HEK293 (cell line): Measurements from ENCODE around the gene ZC3H18.

Experiments
- CTCF ChIA-PET: fragments of 350-600 bp; formaldehyde crosslinking; extraction: SDS; loops from one replicate; lab custom pipeline; 2021; ENCODE audit warnings: antibody characterized with exemption; lab: Yijun Ruan, JAX
- POLR2A ChIA-PET: fragments of 300-600 bp; formaldehyde crosslinking; extraction: SDS; loops from one replicate; lab custom pipeline; 2020; ENCODE audit warnings: antibody characterized with exemption, inconsistent platforms; lab: Yijun Ruan, JAX
- H3K27ac ChIP-seq: fragments of 200-500 bp; sonication (Bioruptor generic); 2 replicates; pipeline ENCODE4 v1.5.1; 2014; ENCODE audit warnings: low read depth, low read length, control low read depth, inconsistent platforms; ENCODE audit errors: extremely low read depth
- H3K36me3 ChIP-seq, 2 experiments: fragments of 200-500 bp in 1 of 2; sonication (Bioruptor generic) in 1 of 2; 1 replicate in 1 of 2; 2 replicates in 1 of 2; pipeline ENCODE4 v1.5.1; 2014 to 2017; ENCODE audit warnings: inconsistent platforms in 2 of 2, low read length in 2 of 2; ENCODE audit not compliant: control insufficient read depth in 2 of 2, insufficient read depth in 1 of 2
- H3K4me1 ChIP-seq: fragments of 200-500 bp; sonication (Bioruptor generic); 2 replicates; pipeline ENCODE4 v1.5.1; 2014; ENCODE audit warnings: mild to moderate bottlenecking, low read length, inconsistent platforms; ENCODE audit not compliant: control insufficient read depth, insufficient read depth
- H3K4me3 ChIP-seq: 2 replicates; pipeline ENCODE4 v1.5.1; 2011; ENCODE audit warnings: low read depth, mild to moderate bottlenecking, control low read depth, low read length, moderate library complexity
- H3K9me3 ChIP-seq: fragments of 200-500 bp; sonication (Bioruptor generic); 2 replicates; pipeline ENCODE4 v1.5.1; 2014; ENCODE audit warnings: low read depth, low read length, inconsistent platforms; ENCODE audit not compliant: control insufficient read depth, insufficient read depth
- KLF1 ChIP-seq: fragments of 450-650 bp; formaldehyde crosslinking; IDR thresholded peaks from 2 replicates; pipeline ENCODE4 v1.5.1; 2016; ENCODE audit warnings: missing biosample characterization, missing genetic modification characterization
- KLF8 ChIP-seq: fragments of 450-650 bp; formaldehyde crosslinking; IDR thresholded peaks from 2 replicates; pipeline ENCODE4 v1.5.1; 2016; ENCODE audit warnings: missing biosample characterization, missing genetic modification characterization
- TRIM28 ChIP-seq: IDR thresholded peaks from 2 replicates; pipeline ENCODE4 v1.6.1; 2011; ENCODE audit warnings: low read length, control low read depth, borderline replicate concordance
- ZBTB1 ChIP-seq: fragments of 450-650 bp; formaldehyde crosslinking; IDR thresholded peaks from 2 replicates; pipeline ENCODE4 v1.5.1; 2016; ENCODE audit warnings: missing biosample characterization, missing genetic modification characterization
- ZNF138 ChIP-seq: fragments of 450-650 bp; formaldehyde crosslinking; IDR thresholded peaks from 2 replicates; pipeline ENCODE4 v1.5.1; 2016; ENCODE audit warnings: missing biosample characterization, missing genetic modification characterization, borderline replicate concordance
- ZNF223 ChIP-seq: fragments of 450-650 bp; formaldehyde crosslinking; IDR thresholded peaks from 2 replicates; pipeline ENCODE4 v1.5.1; 2016; ENCODE audit warnings: missing biosample characterization, missing genetic modification characterization
- ZNF366 ChIP-seq: fragments of 450-650 bp; formaldehyde crosslinking; conservative IDR thresholded peaks from 2 replicates; pipeline ENCODE4 v1.5.1; 2016; ENCODE audit warnings: missing biosample characterization, missing genetic modification characterization
- ZNF433 ChIP-seq: fragments of 450-650 bp; formaldehyde crosslinking; IDR thresholded peaks from 2 replicates; pipeline ENCODE4 v1.5.1; 2016; ENCODE audit warnings: missing biosample characterization, missing genetic modification characterization, low read depth
- ZNF510 ChIP-seq: fragments of 450-650 bp; formaldehyde crosslinking; IDR thresholded peaks from 2 replicates; pipeline ENCODE4 v1.5.1; 2018; ENCODE audit warnings: mild to moderate bottlenecking, missing genetic modification characterization, missing biosample characterization; ENCODE audit not compliant: insufficient replicate concordance
- ZNF626 ChIP-seq: fragments of 450-650 bp; sonication (Bioruptor Pico); formaldehyde crosslinking; IDR thresholded peaks from 2 replicates; pipeline ENCODE4 v1.5.1; 2018; ENCODE audit warnings: missing biosample characterization, missing genetic modification characterization, inconsistent platforms
- ZNF791 ChIP-seq: fragments of 450-650 bp; formaldehyde crosslinking; IDR thresholded peaks from 2 replicates; pipeline ENCODE4 v1.5.1; 2016; ENCODE audit warnings: missing biosample characterization, missing genetic modification characterization
- ZNF830 ChIP-seq: fragments of 450-650 bp; IDR thresholded peaks from 2 replicates; pipeline ENCODE4 v1.5.0; 2018; ENCODE audit warnings: missing biosample characterization, missing genetic modification characterization, low read depth, mild to moderate bottlenecking, moderate library complexity
- TF ChIP-seq, protein P1 (sequence below): fragments of 450-650 bp; formaldehyde crosslinking; IDR thresholded peaks from 2 replicates; pipeline ENCODE4 v1.5.0; 2017; ENCODE audit warnings: missing biosample characterization, missing genetic modification characterization, borderline replicate concordance
- TF ChIP-seq, protein P2 (sequence below): fragments of 450-650 bp; formaldehyde crosslinking; IDR thresholded peaks from 2 replicates; pipeline ENCODE4 v1.5.1; 2016; ENCODE audit warnings: missing biosample characterization, missing genetic modification characterization, low read depth
- TF ChIP-seq, protein P3 (sequence below): fragments of 450-650 bp; formaldehyde crosslinking; conservative IDR thresholded peaks from 2 replicates; pipeline ENCODE4 v1.5.1; 2016; ENCODE audit warnings: low read depth, missing biosample characterization, missing genetic modification characterization
- TF ChIP-seq, protein P4 (sequence below): fragments of 450-650 bp; formaldehyde crosslinking; IDR thresholded peaks from 2 replicates; pipeline ENCODE4 v1.5.1; 2016; ENCODE audit warnings: missing biosample characterization, missing genetic modification characterization
- TF ChIP-seq, protein P5 (sequence below): fragments of 450-650 bp; formaldehyde crosslinking; IDR thresholded peaks from 2 replicates; pipeline ENCODE4; 2016; ENCODE audit warnings: missing biosample characterization, missing genetic modification characterization

ZC3H18 gene

DNA sequence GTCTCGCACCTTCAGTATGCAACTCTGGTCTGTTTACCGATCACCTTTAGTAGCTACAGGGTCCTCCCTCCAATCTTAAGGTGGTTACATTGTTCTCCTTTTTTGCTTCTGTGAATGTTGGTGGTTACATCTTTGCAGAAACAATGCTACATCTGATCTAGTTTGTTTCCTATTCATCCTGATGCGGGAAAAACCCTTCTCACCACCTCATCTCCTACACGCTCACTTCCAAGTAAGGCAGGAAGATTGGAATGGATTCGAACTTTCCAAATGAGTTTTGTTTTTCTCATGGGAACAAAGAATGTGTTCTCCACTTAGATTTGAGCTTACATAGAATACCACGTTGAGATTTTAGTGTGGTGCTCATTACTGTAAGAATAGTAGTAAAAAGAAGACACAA is 14.5 kb downstream of the ZC3H18 start:
- POLR2A ChIA-PET = no interaction called here
- CTCF ChIA-PET = no interaction called here

DNA sequence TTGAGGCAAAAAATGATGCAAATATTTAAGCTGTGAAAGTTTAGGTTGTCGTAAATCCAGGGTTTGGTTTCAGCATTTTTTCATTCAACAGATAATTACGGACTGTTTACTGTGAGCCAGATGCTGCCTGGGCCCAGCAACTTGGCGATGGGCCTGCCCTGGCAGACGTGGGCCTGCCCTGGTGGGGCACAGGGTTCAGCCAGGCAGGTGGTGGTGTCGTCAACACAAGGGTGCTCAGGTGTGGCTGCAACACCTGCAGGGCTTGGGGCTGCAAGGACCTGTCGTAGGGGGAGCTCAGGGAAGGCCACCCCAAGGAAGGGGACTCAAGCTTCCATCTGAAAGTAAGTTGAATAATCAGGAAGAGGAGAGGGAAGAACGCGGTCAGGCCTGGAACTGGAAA is 15.1 kb downstream of the ZC3H18 start:
- no peaks in the 10 kb centered on the region for H3K9me3 ChIP-seq
- H3K4me1 ChIP-seq = no peaks in the 10 kb centered on the region
- CTCF ChIA-PET = interaction anchor here (1.2 kb wide), 1 partner anchor 148 kb away, joined by 3 read pairs; no protein-coding TSS in a partner anchor
- no peak overlapping the region for H3K4me3 ChIP-seq
- no peak overlapping the region for H3K27ac ChIP-seq
- peaks cover 11 to 87% of the 10 kb centered on the region in 2 experiments; a peak in 2 of 3 replicates for H3K36me3 ChIP-seq
- TF ChIP-seq ZNF366 (no peak), ZNF791 (tag by site-specific recombination) (no peak), ZNF830 (tag by site-specific recombination) (no peak), ZBTB1 (tag by site-specific recombination) (no peak)
- TF ChIP-seq, protein P1, sequence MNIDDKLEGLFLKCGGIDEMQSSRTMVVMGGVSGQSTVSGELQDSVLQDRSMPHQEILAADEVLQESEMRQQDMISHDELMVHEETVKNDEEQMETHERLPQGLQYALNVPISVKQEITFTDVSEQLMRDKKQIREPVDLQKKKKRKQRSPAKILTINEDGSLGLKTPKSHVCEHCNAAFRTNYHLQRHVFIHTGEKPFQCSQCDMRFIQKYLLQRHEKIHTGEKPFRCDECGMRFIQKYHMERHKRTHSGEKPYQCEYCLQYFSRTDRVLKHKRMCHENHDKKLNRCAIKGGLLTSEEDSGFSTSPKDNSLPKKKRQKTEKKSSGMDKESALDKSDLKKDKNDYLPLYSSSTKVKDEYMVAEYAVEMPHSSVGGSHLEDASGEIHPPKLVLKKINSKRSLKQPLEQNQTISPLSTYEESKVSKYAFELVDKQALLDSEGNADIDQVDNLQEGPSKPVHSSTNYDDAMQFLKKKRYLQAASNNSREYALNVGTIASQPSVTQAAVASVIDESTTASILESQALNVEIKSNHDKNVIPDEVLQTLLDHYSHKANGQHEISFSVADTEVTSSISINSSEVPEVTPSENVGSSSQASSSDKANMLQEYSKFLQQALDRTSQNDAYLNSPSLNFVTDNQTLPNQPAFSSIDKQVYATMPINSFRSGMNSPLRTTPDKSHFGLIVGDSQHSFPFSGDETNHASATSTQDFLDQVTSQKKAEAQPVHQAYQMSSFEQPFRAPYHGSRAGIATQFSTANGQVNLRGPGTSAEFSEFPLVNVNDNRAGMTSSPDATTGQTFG (tag by site-specific recombination) = no peak
- TF ChIP-seq, all 188 proteins: peak for 0
- POLR2A ChIA-PET = interaction anchor here (1.1 kb wide), 1 partner anchor 15 kb away, joined by 4 read pairs; the partner anchor contains the start of gene ZC3H18

More for the DNA sequence above, 14.5 kb downstream of the ZC3H18 start:
- H3K27ac ChIP-seq = no peak overlapping the region
- H3K36me3 ChIP-seq = peaks cover 8 to 87% of the 10 kb centered on the region in 2 experiments; a peak in 1 of 3 replicates
- H3K9me3 ChIP-seq = no peaks in the 10 kb centered on the region
- TF ChIP-seq, protein P2, sequence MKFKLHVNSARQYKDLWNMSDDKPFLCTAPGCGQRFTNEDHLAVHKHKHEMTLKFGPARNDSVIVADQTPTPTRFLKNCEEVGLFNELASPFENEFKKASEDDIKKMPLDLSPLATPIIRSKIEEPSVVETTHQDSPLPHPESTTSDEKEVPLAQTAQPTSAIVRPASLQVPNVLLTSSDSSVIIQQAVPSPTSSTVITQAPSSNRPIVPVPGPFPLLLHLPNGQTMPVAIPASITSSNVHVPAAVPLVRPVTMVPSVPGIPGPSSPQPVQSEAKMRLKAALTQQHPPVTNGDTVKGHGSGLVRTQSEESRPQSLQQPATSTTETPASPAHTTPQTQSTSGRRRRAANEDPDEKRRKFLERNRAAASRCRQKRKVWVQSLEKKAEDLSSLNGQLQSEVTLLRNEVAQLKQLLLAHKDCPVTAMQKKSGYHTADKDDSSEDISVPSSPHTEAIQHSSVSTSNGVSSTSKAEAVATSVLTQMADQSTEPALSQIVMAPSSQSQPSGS = no peak
- no peak for TF ChIP-seq KLF1
- TF ChIP-seq ZNF223 (tag by site-specific recombination) = no peak
- no peak for TF ChIP-seq TRIM28
- TF ChIP-seq, all 188 proteins: peak for 0
- no peaks in the 10 kb centered on the region for H3K4me1 ChIP-seq
- H3K4me3 ChIP-seq = no peak overlapping the region

DNA sequence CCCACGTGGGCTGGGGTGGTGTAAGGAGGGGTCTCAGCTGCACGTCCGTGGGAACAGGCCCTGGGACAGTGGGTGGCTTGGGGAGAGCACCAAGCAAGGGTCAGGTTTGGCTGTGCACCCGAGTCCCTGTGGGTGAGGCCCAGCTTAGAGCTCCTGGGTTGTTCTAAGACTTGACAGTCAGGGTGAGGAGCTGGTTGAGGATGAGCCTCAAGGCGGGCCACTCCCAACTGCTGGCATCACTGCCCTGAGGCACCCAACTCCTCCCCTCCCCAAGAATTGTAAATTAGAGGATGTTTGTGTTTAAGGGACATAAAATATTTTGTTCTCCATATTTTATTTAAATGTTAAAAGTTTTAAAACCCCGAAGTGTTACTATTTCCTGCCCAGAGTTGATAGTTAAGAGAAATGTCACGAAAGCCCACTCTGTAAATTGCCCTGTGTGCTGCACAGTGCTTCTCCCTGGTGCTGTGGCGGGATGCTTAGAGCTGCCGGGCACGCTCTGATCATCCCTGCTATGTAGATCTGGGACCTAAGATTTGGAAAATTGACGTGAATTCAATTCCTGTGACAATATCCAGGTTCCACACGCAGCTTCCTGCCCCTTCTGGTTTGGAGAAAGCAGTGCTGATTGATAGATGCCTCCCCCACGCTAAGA is 15.9 kb downstream of the ZC3H18 start:
- ChIA-PET CTCF (interaction anchor here (1.2 kb wide), 1 partner anchor 149 kb away, joined by 3 read pairs; no protein-coding TSS in a partner anchor), POLR2A (interaction anchor here (1.1 kb wide), 1 partner anchor 16 kb away, joined by 4 read pairs; the partner anchor contains the start of gene ZC3H18)
- H3K9me3 ChIP-seq = no peaks in the 10 kb centered on the region
- H3K27ac ChIP-seq = no peak overlapping the region
- peaks cover 18 to 82% of the 10 kb centered on the region in 2 experiments; a peak in 2 of 3 replicates for H3K36me3 ChIP-seq
- H3K4me1 ChIP-seq = no peaks in the 10 kb centered on the region
- no peak overlapping the region for H3K4me3 ChIP-seq
- TF ChIP-seq ZNF510 (no peak), ZNF433 (tag by site-specific recombination) (no peak), ZNF626 (no peak), ZNF138 (tag by site-specific recombination) (no peak), KLF8 (tag by site-specific recombination) (no peak)
- TF ChIP-seq, protein P3, sequence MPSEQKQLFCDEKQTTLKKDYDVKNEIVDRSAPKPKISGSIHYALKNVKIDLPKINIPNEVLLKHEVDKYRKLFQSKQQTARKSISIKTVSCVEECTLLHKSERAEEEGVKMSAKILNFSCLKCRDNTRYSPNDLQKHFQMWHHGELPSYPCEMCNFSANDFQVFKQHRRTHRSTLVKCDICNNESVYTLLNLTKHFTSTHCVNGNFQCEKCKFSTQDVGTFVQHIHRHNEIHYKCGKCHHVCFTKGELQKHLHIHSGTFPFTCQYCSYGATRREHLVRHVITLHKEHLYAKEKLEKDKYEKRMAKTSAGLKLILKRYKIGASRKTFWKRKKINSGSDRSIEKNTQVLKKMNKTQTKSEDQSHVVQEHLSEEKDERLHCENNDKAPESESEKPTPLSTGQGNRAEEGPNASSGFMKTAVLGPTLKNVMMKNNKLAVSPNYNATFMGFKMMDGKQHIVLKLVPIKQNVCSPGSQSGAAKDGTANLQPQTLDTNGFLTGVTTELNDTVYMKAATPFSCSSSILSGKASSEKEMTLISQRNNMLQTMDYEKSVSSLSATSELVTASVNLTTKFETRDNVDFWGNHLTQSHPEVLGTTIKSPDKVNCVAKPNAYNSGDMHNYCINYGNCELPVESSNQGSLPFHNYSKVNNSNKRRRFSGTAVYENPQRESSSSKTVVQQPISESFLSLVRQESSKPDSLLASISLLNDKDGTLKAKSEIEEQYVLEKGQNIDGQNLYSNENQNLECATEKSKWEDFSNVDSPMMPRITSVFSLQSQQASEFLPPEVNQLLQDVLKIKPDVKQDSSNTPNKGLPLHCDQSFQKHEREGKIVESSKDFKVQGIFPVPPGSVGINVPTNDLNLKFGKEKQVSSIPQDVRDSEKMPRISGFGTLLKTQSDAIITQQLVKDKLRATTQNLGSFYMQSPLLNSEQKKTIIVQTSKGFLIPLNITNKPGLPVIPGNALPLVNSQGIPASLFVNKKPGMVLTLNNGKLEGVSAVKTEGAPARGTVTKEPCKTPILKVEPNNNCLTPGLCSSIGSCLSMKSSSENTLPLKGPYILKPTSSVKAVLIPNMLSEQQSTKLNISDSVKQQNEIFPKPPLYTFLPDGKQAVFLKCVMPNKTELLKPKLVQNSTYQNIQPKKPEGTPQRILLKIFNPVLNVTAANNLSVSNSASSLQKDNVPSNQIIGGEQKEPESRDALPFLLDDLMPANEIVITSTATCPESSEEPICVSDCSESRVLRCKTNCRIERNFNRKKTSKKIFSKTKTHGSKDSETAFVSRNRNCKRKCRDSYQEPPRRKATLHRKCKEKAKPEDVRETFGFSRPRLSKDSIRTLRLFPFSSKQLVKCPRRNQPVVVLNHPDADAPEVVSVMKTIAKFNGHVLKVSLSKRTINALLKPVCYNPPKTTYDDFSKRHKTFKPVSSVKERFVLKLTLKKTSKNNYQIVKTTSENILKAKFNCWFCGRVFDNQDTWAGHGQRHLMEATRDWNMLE (tag by site-specific recombination) = no peak
- TF ChIP-seq, protein P4, sequence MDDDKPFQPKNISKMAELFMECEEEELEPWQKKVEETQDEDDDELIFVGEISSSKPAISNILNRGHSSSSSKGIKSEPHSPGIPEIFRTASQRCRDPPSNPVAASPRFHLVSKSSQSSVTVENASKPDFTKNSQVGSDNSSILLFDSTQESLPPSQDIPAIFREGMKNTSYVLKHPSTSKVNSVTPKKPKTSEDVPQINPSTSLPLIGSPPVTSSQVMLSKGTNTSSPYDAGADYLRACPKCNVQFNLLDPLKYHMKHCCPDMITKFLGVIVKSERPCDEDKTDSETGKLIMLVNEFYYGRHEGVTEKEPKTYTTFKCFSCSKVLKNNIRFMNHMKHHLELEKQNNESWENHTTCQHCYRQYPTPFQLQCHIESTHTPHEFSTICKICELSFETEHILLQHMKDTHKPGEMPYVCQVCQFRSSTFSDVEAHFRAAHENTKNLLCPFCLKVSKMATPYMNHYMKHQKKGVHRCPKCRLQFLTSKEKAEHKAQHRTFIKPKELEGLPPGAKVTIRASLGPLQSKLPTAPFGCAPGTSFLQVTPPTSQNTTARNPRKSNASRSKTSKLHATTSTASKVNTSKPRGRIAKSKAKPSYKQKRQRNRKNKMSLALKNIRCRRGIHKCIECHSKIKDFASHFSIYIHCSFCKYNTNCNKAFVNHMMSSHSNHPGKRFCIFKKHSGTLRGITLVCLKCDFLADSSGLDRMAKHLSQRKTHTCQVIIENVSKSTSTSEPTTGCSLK (tag by site-specific recombination) = no peak
- TF ChIP-seq, protein P5, sequence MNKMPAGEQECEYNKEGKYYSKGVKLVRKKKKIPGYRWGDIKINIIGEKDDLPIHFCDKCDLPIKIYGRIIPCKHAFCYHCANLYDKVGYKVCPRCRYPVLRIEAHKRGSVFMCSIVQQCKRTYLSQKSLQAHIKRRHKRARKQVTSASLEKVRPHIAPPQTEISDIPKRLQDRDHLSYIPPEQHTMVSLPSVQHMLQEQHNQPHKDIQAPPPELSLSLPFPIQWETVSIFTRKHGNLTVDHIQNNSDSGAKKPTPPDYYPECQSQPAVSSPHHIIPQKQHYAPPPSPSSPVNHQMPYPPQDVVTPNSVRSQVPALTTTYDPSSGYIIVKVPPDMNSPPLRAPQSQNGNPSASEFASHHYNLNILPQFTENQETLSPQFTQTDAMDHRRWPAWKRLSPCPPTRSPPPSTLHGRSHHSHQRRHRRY = no peak
